Suppressor macrophage (primary cell): ENCODE results near the gene NANOGP8.
A peak's percentile ranks its signal among the peaks of the same experiment; 100 is the strongest.

ENCODE experiments used
- DNase-seq, 4 experiments: peaks; one replicate each; pipeline ENCODE4 v3.0.0-alpha.2; 2020 to 2022

Gene NANOGP8

GRCh38 chr15:35058534-35059054, 26.5 kb downstream of the NANOGP8 start:
- DNase-seq: peak in 2 of 4 experiments; percentile 28

- no peak for DNase-seq
Measured at GRCh38 chr15:35055416-35056105, 29.5 kb downstream of the NANOGP8 start.

GRCh38 chr15:35054380-35054779, 30.7 kb downstream of the NANOGP8 start:
- DNase-seq: no peak

- no peak for DNase-seq
Measured at GRCh38 chr15:35047996-35048395, 37.1 kb downstream of the NANOGP8 start.

GRCh38 chr15:35047528-35047927, 37.6 kb downstream of the NANOGP8 start:
- DNase-seq: no peak

GRCh38 chr15:35043373-35044095, 41.6 kb downstream of the NANOGP8 start:
- DNase-seq: peak in 3 of 4 experiments; percentile 6 to 59 (median 49)

GRCh38 chr15:35040339-35041255, 44.5 kb downstream of the NANOGP8 start:
- DNase-seq: no peak

- peak in 2 of 4 experiments; percentile 13 to 14 for DNase-seq
Measured at GRCh38 chr15:35038626-35039451, 46.3 kb downstream of the NANOGP8 start.
